ENCODE results near the gene SIGLEC12.

The SIGLEC12 gene

GRCh38 chr19:51501594-51502263 lies at the start of gene SIGLEC12:
TSS of gene SIGLEC12 (minus strand) at chr19:51501800. CDS start at chr19:51501733, 67 bp downstream.
- no peak for DNase-seq

DNA sequence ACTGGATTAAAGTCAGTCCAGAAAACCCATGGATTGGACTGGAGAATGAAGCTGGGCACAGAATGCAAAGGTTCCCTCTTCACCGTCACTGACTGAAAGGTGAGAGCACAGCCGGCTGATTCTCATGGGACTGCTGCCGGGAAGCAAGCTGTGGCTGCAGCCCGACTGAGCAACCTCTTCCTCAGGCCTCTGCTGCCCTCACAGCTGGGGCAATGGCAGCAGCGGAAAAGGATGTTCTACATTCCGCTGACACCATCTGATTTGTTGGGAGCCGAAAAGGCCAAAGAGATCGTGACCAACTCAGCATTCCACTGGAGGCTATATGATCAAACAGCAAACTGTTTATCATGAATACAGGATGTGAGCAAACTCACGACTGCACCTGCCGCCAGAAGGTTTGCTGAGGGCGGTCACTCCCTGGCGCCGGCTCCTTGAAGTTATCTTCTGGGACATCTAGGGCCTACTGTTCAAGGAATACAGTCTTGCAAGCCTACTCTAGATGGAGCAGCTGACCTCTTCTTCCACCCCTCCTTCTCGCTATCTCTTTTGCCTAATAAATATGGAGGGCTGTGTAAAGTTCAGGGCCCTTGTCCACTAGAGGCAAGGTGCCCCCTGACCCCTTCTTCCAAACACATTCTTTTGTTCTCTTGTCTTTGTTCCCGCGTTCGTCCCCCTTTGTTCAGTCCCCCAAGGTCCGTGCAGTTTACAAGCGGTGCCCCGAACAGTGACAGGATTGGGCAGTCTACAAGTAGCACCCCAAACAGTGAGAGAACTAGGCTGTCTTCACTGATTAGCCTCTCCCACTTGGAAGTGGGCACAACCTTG lies 49.5 kb upstream of the SIGLEC12 start:
- DNase-seq, result no peak

- no peak for DNase-seq
Measured at GRCh38 chr19:51549533-51550324, 48.1 kb upstream of the SIGLEC12 start.

GRCh38 chr19:51548891-51549305 lies 47.3 kb upstream of the SIGLEC12 start:
- no peak for DNase-seq

- no peak for DNase-seq
Measured at GRCh38 chr19:51548213-51548651, 46.6 kb upstream of the SIGLEC12 start.

DNA sequence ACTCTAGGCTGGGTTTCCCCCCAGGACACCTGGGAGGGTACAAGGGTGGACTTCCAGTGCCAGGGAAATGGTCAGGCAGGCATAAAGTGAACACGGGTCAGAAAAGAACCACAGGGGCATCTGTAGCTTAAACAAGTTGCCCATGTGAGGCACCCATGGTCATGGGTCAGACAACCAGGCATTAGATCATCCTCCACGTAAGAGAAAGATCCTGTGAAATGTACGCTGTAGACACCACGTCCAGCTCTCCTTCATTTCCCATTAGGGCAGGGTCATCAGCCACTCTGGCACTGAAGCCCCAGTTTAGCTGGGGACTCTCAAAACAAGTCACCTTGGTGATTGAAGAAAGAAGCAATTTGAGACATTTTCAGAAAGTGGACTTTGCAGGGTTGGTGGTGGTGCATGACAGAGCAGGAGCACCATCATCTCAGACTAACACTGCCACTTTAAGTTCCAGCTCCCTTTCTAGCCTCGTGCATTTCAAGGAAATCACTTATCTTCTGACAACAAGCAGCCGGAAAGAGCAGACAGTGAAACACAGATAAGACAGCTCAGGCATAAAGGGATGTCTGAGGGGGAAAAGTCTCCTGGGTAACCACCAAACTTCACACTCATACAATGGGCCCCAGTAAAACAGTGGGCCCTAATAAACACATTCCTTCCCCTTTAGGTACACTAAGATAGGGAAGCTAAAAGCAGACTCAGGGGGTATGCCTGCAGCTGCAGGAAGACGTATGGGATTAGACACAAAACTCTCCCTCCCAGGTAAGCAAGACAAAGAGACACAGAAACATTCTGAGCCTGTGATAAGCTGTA lies 46.0 kb upstream of the SIGLEC12 start:
- DNase-seq, result no peak

- DNase-seq, result no peak
Measured at GRCh38 chr19:51546650-51547396, 45.2 kb upstream of the SIGLEC12 start.

GRCh38 chr19:51546107-51546649 lies 44.6 kb upstream of the SIGLEC12 start:
- no peak for DNase-seq

GRCh38 chr19:51544038-51544437 lies 42.4 kb upstream of the SIGLEC12 start:
- DNase-seq, result no peak

- DNase-seq, result no peak
Measured at GRCh38 chr19:51542699-51543098, 41.1 kb upstream of the SIGLEC12 start.

DNA sequence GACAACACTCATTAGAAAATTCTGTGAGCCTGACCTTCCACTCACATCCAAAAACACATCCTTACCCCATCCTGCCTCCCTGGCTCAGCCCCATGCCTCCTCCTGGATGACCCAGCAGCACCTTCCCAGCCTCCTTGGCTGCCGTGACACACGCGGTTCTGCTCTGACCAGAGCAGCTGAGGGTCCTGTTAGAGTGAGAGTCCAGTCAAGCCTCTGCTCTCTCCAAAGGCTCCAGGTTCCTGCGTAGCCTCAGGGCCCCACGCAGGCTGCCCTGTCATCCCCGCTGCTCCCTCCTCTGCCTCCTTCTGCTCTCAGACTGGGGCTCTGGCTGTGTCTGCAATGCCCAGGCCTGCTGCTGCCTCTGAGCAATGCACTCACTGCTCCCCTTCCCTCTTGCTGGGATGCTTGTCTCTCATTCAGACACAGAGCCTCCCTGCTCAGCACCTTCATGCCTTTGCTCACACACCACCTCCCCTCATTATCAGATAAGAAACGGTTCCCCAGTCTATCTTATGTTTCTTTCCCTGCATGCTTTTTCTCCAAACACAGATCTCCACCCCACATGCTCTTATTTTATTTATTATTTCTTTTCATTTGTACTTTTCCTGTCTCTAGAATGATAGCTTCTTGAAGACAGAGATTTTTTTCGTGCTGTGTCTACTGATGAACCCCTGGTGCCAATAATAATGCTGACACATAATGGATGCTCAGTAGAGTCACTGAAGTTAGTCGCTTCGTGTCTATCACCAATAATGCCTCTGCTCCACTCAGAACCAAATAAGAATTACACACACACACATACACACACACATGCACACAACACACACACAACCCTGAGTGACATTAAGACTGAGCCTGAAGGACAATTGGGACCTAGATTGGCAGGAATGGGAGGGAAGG lies 40.1 kb upstream of the SIGLEC12 start:
- no peak for DNase-seq

- DNase-seq, result no peak
Measured at GRCh38 chr19:51539821-51540366, 38.3 kb upstream of the SIGLEC12 start.

DNA sequence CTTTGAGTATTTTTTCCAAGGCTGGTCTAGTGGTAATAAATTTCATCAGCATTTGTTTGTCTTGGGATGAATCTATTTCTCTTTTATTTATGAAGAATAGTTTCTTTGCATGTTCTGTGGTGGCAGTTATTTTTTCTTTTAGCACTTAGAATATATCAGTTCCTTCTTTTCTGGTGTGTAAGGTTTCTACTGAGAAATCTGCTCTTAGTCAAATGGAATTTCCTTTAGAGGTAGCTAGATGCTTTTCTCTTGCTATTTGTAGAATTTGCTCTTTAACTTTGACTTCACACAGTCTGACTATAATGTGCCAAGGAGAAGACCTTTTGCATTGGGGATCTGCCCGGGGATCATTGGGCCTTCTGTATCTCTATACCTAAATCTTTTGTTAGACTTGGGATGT lies 33.9 kb upstream of the SIGLEC12 start:
- no peak for DNase-seq

- no peak for DNase-seq
Measured at GRCh38 chr19:51531349-51532315, 30.0 kb upstream of the SIGLEC12 start, which contains the start of gene SIGLEC6. TSS of gene SIGLEC6 (minus strand) at chr19:51531670. CDS start at chr19:51531648, 22 bp downstream.

GRCh38 chr19:51530616-51531015 lies 29.0 kb upstream of the SIGLEC12 start:
- no peak for DNase-seq

DNA sequence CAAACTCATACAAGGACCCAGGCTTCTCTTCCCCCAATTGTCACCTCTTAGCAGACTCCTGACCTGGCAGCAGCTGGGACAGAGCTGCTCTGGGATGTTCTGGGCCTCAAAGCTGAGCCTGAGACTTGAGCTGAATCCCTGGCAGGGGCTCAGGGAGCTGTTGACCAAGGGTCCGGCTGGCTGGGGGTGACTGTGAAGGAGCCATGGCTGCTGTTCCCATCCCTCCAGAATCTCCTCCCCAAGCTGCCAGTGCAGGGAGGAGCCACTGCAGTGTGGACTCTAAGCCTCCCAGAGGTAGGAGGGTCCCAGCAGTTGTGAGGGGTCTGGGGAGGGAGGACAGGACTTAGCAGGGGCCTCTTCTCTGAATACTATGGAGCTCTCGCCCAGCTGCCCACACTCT lies 27.7 kb upstream of the SIGLEC12 start:
- DNase-seq, result no peak

GRCh38 chr19:51525651-51526050 lies 24.1 kb upstream of the SIGLEC12 start:
- no peak for DNase-seq

DNA sequence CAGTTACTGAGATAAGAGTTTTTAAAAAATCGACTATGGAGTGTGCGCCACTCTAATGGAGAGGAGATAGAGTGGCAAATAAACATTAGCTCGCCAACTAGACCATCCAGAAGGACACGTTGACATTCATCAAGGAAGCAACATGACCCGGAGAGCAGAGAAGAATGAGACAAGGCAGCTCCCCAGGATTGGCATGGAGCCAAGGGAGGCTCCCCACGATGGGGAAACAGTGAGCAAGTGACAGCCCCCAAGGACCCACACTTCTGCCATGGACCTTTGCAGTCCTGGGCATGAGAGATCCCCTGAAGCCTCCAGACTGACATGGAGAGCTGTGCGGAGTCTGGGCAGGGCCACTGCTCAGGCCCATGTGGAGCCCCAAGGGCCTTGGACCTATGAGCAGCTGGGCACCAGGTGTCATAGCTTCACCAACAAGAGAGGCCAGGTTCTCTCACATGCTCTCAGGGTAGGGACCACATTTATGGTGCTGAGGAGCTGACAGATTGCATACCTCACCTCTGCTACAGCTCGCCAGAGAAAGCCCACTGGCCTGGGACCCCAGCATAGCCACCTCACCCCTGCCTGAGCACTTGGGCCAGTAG lies 23.2 kb upstream of the SIGLEC12 start:
- no peak for DNase-seq

Data from NCI-H345 (cell line).